Activated T-cell treated with anti-CD3 and anti-CD28 coated beads, Interleukin-2, amount 50 U/mL, for 48 hours (primary cell): ENCODE data around the gene MTA1.

ENCODE experiments used
- DNase-seq, 2 experiments: peaks; one replicate each; pipeline ENCODE4 v3.0.0-alpha.2; 2020

Gene MTA1

DNA sequence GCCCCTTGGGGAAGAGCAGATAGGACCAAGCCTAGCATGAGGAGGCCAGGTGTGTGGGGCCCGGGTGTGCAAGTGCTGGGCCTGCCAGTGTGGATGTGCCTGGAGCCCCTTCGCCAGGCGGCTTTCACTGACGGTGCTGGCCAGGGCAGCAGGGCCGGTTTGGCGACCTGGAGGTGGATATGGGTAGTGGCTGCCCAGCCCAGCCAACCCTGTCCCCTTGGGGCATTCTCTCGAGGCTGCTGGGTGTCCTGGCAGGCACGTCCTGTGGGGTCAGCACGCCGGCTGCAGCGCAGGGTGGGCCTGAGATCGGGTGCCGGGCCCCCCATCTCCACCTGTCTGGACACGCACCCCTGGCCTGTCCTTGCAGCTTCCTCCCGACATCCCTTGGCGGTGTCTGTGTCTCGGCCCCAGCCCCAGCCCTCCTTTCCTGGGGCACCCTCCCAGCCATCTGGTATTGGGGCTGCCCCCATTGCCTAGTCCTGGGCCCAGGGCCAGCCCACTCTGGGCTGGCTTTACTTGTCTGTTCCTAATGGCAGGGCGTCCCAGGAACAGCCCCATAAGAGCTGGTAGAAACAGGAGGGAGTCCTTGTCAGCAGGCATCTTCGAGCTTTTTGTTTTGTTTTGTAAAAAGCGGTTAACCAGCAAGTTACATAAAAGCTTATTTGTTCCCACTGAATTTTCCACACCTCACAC lies 47.8 kb downstream of the MTA1 start:
- no peak for DNase-seq

DNA sequence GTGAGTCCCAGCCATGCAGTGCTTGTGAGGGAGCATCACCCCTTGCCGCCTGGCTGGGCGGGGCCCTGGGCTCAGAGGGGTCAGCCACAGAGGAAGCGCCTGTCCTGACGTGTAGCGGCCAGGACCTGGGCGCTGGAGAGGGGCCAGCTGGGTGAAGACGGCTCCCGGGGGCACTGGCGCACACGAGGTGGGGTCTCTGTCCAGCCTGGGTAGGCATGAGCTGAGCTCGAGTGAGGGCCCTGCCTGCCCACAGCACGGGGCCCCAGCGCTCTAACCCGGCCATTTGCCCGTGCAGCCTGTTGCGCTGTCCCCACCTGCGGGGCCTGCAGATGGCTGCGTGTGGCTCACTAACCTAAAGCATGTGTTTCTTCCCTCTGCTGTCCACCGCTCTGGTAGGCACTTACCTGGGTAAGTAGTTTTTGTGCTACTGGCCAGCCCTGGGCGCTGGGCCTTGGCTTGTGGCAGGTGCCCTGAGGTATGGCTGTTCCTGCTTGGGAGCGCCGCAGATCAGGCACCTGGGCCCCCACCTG lies 48.4 kb downstream of the MTA1 start:
- no peak for DNase-seq

DNA sequence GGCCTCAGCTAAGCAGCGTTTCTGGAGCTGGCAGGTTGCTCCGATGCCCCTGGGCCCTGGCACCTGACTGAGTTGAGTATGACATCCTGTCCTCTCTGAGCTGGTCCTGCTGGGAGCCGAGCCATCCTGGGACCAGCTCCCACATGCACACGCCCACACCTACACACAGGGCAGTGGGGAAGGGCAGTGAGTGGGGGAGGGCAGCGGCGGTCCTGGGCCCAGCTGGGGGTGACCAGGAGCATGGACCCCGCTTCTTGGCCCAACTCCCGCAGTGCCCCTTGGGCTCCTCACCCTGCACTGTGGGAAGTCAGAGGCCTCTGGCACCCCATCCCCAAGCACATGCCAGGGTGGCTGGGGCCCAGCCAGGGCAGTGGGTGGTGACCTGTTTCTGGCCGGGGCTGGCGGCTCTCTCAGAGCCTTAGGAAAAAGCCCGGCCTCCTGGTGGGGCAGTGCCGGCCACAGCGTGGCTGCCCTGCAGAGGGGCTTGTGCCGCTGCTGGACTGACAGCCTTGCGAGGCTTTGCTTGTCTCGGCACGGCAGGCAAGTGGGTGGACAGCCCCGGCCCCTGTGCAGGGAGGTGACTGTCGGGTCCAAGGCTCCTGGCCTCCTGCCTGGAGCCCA lies 49.1 kb downstream of the MTA1 start:
- no peak for DNase-seq

DNA sequence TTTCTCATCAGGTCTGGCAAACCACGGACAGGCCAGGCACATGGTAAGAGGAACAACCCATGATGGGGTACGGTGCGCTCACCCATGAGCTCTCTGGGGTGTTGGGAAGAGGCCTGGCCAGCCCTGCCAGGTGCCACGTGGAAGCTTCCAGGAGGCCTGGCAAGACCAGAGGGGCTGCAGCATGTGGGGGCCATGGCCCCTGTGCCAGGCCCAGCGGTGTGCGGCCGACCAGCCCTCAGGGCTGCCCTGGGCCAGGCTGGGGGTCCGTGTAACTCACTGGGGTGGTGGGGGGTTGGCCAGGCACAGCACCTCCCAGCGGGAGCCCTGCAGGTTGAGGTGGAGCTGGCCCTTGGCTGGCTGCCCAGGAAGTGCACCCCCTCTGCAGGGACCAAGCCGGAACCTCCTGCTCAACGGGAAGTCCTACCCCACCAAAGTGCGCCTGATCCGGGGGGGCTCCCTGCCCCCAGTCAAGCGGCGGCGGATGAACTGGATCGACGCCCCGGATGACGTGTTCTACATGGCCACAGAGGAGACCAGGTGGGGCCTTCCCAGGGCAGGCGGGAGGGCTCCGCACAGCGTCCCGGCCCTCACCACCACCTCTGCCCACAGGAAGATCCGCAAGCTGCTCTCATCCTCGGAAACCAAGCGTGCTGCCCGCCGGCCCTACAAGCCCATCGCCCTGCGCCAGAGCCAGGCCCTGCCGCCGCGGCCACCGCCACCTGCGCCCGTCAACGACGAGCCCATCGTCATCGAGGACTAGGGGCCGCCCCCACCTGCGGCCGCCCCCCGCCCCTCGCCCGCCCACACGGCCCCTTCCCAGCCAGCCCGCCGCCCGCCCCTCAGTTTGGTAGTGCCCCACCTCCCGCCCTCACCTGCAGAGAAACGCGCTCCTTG lies 50.1 kb downstream of the MTA1 start:
- no peak for DNase-seq

DNA sequence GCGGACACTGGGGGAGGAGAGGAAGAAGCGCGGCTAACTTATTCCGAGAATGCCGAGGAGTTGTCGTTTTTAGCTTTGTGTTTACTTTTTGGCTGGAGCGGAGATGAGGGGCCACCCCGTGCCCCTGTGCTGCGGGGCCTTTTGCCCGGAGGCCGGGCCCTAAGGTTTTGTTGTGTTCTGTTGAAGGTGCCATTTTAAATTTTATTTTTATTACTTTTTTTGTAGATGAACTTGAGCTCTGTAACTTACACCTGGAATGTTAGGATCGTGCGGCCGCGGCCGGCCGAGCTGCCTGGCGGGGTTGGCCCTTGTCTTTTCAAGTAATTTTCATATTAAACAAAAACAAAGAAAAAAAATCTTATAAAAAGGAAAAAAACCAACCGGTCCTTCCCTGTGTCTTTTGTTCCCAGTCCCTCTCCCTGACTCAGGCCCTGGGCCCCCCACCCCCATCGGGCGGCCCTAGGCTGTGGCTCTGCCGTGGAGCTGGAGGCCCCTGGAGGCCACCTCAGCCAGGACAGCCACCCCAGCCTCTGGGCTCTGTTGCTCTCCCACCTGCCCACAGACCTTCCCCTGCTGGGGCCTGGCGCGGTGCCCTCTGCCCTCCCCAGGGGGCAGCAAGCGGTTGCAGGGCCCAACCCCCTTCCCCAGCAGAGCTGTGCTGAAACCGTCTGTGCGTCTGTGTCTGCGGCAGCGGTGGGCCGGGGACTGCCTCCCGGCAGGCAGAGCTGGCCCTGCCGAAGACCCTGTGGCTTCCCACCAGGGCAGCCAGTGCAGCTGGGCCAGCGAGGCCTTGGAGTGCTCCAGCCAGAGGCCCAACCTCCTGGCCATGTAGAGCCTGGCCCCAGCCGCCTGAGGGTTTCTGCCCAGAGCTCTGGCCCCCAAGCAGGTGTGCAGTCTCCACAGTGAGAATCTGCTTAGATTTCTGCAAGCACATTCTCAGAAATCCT lies 51.0 kb downstream of the MTA1 start:
- no peak for DNase-seq

DNA sequence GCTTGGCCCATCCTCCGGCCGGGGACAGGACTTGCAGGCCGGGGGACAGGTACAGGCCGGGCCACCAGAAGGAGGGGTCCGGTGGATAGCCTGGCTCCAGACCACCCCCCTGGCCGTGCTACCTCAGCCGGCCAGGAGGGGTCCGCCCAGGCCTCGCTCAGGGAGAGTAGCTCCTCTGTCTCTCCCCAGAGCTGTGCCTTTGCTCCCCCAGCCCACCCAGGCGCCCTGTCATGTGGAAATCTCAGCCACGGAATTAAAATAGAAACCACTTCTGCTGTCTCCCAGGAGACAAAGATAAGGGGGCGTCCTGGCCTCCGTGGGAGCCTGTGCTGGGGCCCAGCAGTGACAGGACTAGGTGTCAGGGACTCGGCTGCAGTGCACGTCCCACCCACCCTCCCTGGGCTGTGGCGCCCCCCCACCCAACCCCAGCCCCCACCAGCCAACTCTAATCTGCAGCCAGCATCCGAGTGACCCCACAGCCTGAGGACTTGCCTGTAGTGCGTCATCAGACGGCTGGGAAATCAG lies 51.7 kb downstream of the MTA1 start:
- no peak for DNase-seq

DNA sequence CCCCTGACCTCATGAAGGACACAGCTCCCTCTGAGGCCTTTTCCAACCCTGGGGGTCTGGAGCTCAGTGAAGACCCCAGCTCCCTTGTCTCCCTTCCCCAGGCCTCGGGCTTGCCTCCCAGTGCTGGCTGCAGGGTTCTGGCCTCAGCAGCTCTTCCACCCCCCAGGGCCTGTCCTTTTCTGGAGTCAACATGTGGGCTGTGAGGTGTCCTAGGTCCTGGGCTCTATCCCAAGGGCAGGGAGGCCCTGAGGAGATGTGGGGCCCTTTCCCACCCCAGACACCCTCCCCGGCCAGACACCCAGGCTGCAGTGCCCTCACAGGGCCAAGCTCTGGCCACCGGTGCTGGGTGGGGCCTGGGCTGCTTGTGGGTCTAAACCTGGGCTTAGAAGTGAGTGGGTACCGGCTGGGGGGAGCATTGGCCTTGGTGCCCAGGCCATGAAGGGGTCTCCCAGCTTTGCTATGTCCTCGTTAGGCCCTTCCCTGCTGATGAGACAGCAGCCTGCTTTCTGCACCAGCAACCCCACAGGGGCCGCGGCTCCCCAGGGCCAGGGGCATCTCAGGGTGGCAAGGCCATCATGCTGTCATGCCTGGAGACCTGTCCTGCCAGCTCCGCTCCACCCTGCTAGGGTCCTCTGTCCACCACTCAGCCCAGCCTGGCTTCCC lies 52.3 kb downstream of the MTA1 start:
- DNase-seq, result no peak

DNA sequence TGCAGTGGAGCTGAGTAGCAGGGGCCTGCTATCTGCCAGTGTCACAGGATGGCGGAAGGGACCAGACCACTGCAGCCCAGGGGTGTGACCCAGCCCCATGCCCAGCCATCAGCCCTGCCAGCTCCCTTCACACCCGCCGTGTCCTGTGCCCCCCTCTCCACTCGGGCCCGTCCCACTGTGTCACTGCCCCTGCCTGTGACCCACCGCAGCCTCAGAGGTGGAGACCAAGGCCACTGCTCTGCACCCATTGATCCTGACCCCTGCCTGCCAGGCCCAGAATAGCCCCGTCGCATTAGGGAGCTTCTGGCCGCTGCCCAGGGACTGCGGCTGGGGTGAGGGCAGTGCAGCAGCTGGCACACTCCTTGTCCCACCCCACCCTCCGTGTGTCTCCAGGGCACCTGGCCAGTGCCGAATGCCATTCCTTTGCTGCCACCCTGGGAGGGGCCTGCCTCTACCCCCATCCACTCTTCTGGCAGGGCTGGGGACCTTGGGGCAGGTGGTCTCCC lies 52.9 kb downstream of the MTA1 start:
- no peak for DNase-seq

DNA sequence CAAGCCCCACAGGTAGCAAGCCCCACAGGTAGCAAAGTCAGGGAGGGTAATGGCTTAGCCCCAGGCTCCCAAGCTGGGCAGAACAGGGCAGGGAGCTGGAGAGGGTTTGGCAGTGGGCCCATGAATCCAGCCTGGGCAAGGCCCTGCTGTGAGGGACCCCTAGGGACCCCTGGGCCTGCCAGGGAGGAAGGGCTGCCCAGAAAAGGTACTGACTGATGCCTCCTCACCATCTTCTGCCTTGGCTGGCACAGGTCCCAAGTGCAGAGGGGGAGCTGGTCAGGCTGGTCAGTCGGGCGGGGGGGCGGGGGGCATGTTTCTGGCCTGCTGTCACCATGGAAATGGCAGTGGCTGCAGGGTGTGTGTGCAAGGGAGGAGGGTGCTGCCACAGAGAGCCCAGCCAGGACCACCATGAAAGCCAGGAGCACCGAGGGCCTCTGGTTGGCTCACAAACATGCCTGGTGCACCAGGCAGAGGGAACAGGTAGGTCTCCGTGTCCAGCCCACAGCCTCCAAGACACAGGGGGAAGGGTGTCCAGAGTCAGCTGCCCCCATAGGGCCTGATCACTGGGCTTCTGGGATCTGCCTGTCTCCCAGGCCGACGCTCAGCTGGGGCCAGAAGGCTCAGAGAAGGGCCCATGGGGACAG lies 53.5 kb downstream of the MTA1 start:
- DNase-seq, result no peak

DNA sequence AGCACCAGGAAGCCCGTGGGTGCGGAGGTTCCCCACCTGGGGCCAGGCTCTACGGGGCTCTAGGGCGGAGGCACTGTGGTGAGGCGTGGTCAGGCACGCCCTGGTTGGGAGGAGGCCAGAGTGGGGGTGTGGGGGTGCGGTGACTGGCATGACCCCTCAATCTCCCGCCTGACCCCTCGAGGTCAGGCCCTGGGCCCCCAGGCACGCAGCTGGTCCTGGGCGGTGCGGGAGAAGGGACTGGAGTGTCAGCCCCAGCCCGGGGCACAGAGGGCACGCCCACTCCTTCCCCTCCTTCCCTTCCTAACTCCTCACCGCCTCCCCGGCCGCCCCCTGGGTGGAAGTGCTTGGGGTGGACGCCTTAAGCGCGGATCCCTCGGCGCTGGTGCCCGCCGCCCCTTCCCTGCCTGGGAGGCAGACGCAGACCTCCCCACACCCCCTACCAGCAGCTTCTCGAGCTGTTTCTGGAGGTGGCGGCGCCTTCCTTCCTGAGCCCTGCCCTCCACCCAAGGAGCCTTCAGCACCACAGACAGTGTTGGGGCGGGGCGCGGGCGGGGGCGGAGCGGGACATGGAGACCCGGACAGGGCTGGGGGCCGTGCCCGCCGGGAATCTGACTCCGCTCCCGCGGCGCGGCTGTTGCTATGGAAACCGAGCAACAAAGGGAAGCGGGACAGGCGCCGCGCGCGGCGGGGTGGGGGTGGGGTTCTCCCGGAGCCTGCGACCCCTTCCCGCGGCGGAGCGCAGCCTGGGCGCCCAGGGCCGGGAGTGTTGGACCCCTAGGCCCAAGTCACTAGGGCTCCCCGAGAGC lies 54.3 kb downstream of the MTA1 start:
- DNase-seq, result peak; percentile 73 to 76

DNA sequence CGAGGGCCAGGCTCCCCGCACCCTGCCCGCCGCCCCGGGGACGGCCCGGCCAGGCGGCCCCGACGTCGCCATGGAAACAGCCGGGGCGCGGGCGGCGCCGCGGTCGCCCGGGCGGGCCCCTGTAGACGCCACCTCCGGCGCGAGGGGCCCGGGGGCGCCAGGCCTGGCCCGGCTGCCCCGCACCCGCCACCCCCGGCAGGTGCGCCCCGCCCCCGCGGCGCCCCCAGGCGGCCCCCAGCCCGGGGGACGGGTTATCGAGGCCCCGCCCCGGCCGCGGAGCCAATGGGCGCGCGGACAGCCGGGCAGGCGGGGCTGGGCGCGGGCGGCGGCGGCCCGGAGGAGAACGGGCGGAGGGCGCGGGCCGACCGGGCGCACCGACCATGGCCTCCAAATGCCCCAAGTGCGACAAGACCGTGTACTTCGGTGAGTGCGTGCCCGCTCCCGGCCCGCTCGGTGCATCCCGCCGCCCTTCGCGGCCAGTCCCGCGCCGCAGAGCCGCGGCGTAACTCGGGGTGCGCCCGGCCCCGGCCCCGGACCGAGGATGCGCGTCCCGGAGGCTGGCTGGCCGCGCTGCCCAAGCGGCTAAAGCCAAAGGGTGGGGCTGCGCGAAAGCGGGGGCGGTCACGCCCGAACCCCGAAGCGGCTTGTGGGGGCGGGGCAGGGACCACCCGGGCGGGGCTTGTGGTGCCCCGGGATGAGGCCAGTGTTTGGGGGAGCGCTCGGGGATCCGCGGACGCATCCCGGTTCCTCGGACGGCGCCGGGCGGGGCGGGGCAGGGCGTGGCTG lies 55.0 kb downstream of the MTA1 start, which contains the start of gene CRIP2:
CRIP2 (plus strand) TSS at position 339 of the 786 bp plus-strand sequence; CDS start at position 381, 42 bp downstream.
- DNase-seq, result no peak

DNA sequence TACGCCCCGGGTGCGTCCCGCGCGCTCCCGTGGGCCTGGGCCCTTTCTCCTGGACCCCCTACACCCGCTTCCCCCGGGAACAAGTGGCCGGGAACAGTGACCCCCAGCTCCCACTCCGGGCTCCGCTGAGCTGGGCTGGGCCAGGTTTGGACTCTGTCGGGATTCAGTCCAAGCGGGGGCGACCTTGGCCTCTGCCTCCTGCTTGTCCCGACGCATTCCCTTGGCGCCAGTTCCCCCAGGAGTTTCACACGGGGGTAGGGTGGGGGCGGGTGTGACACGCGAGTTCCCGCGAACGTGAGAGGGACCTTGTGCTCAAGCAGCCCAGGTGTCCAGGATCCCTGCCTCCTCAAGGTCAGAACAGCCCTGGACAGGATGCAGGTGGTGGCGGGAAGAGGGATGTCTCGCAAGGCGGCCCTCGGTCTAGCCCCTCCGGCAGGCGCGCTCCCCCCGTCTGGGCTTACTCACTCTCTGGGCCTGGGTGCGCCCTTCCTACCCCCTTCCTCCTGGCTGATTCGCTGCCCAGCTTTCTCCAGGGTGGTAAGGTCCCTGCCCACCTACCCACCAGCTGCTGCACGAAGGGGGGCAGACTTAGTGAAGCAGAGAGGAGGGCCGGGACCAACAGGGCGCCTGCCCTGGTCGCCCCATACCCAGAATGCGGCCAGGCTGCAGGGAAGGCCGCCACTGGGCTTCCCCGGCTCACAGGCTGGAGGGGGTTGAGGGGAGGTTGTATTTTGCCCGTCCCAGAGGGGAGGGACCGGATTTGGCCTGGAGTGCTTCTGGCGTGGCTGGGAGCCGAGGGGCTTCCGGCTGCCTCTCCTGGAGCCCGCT lies 55.9 kb downstream of the MTA1 start:
- DNase-seq, result no peak

DNA sequence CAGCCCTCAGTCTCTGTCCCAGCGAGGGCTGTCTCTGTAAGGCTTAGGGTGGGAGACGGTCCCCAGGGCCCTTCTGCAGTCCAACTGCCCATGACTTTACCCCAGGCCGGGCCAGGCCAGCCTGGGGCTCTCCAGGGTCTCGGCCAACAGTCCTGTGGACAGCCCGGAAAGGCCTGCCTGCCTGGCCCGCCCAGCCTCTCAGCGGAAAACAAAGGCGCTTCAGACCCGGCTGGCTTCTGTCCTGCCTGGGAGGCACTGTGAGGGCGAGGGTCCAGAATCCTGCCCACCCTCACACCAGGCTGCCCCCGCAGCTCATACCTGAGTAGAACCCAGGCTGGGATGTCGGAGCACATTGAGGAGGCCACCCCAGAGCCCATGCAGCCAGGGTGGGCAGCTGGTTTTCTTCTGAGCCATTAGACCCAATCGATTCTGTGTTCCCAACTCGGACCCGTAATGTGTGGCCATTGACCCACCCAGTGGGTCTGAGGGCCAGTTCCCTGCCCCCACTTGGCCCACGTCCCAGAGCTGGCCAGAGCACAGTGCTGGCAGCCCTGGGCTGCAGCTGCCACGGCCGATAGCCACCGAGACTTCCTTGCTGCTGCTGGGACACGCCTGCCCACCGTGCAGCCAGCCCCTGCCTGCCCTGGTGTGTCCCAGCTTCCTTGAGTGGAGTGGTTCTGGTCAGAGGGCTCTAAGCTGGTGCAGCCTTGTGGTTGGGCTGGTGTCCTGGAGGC lies 56.6 kb downstream of the MTA1 start:
- DNase-seq, result no peak

DNA sequence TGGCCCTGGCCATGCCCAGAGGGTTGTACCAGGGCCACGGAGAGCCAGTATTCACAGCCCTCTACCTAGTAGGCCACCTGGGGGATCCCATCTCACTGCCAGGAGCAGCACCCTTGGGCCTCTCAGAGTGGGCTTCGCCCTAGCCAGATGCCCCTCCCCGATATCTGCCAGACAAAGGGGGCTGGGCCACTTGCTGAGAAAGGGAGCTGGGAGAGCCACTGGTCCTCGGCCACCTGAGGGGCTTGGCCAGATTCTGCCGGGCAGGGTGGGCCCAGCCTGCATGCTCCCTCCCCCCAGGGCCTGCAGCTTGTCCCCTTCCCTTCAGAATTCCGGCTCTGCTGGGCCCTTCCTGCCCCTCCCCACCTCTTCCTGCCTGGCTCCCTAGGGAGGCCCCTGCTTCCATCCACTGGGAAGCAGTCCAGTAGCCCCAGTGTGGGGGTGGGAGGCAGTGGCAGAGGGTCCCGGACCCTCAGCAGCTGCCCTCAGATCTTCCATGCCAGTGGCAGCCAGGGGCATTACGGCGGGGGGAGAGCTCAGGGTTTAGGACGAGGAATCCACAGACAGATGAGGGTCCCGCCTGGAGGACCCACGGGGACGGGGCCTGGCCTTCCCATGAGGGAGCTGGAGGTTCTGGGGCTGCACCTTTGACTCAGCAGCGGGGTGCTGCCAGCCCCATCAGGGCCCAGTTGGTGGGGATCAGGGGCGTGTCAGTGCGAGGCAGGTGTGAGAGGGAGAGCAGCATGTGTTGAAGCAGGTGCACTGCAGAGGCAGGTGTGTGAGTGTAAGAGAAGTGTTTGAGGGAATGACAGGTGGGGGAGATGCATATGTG lies 57.4 kb downstream of the MTA1 start:
- no peak for DNase-seq

DNA sequence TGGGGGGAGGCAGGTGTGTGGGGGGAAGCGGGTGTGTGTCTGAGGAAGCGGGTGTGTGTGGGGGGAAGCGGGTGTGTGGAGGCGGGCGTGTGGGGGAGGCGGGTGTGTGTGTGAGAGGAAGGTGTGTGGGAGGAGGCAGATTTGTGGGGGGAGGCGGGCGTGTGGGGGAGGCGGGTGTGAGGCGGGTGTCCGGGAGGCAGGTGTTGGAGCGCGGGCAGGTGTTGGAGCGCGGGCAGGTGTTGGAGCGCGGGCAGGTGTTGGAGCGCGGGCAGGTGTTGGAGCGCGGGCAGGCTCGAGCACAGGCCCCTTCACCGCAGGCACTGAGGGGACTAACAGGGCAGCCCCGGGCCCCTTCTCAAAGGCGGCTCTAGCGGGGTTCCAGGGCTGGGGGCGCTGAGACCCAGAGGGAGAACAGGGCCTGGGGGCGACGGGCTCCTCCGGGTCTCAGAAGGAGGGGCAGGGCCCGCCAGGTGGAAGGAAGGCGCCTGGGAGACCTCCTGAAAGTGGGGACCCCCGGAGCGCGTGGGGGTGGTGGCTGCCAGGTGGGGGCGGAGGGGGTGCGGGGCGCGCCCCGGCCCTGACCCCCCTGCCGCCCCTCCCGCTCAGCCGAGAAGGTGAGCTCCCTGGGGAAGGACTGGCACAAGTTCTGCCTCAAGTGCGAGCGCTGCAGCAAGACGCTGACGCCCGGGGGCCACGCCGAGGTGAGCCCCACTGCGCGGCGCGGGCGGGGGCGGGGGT lies 58.2 kb downstream of the MTA1 start:
- DNase-seq, result no peak
